DLD1 (cell line): ENCODE measurements around the gene FDPS.
"Not testable (repeated sequence)": the region's sequence is repeated elsewhere in the genome, so short reads cannot be mapped to it uniquely, and the experiment has no call there.

Experiments used
- in situ Hi-C: cut with HindIII; loops from 2 replicates; pipeline ENCODE4 v1.10.0; 2017; ENCODE audit warnings: low sequenced_read_pairs

Gene FDPS

GRCh38 chr1:155285063-155285462, 23.6 kb upstream of the FDPS start:
- in situ Hi-C loops, result no loop called here

DNA sequence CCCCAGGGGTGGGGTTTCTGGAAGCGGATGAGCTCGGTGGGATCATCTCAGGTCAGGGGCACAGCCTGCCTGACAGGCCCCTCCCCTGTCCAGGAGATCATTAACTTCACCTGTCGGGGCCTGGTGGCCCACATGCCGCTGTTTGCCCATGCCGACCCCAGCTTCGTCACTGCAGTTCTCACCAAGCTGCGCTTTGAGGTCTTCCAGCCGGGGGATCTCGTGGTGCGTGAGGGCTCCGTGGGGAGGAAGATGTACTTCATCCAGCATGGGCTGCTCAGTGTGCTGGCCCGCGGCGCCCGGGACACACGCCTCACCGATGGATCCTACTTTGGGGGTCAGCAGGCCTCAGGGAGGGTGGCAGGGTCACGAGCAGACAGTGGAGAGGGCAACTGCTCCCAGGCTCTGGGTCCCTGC, 23.0 kb upstream of the FDPS start:
- in situ Hi-C loops, result no loop called here

GRCh38 chr1:155286544-155286943, 22.1 kb upstream of the FDPS start:
- in situ Hi-C loops, result no loop called here

GRCh38 chr1:155287987-155288543, 20.6 kb upstream of the FDPS start:
- in situ Hi-C loops, result no loop called here

DNA sequence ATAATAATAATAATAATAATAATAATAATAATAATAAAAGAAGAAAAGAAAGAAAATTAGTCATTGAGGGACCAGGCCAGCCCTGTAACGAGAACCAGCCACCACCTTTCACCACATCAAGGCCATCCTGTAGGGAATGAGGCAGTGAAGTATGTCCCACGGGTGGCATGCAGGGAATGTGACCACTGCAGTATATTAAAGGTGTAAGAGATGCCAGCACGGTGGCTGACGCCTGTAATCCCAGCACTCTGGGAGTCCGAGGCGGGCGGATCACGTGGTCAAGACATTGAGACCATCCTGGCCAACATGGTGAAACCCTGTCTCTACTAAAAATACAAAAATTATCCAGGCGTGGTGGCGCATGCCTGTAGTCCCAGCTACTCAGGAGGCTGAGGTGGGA, 17.7 kb upstream of the FDPS start:
- in situ Hi-C loops, result not testable (repeated sequence)

GRCh38 chr1:155293086-155293749, 15.4 kb upstream of the FDPS start:
- in situ Hi-C loops, result no loop called here

- in situ Hi-C loops, result no loop called here
Measured at GRCh38 chr1:155294520-155295182, 14.0 kb upstream of the FDPS start.

DNA sequence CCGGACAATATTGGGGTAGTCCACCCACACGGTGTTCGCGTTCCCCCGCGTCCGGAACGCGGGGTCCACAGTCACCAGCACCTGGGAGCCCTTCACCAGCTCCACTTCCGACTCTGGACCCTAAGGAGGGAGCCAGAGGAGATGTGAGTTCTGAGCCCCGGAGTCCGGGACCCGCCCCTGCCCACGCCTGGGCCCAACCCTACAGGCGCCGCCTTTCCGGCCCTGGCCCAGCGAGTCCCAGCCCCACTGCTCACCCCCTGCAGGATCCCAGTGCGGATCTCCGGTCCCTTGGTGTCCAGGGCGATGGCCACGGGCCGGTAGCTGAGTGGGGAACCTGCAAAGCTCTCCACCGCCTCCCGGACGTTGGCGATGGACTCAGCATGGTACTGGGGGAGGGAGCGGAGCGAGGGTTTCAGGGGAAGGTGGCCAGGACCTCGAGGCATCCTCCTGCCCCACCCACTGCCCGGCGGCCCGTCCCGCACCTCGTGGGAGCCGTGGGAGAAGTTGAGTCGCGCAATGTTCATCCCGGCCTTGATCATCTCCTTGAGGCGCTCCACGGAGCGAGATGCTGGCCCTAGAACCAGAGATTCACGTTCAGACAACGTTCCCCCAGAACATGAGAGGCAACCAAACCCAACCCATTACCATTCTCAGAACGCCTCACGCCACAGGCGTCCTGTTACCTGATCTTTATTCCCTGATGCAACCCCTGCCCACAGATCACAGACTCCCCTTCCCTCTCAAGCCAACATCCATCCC, 13.3 kb upstream of the FDPS start:
- in situ Hi-C loops, result no loop called here

- in situ Hi-C loops, result no loop called here
Measured at GRCh38 chr1:155295942-155296267, 12.8 kb upstream of the FDPS start.

DNA sequence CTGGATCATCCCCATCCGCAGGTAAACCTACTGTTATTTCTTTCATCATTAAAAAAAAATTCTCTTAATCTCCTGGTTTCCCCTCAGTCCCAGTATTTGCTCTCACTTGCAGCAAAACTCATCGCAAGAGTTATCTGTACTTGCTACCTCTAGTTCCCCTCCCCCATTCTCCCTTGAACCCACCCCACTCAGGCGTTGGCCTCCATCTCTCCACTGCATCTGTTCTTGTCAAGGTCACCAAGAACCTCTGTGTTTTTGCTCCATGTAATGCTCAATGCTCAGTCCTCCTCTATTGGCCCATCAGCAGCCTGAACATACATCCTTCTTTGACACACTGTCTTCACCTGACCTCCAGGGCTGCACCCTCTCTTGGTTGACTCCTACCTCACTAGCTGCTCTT, 12.0 kb upstream of the FDPS start:
- in situ Hi-C loops, result no loop called here

GRCh38 chr1:155297384-155297783, 11.3 kb upstream of the FDPS start:
- in situ Hi-C loops, result no loop called here

DNA sequence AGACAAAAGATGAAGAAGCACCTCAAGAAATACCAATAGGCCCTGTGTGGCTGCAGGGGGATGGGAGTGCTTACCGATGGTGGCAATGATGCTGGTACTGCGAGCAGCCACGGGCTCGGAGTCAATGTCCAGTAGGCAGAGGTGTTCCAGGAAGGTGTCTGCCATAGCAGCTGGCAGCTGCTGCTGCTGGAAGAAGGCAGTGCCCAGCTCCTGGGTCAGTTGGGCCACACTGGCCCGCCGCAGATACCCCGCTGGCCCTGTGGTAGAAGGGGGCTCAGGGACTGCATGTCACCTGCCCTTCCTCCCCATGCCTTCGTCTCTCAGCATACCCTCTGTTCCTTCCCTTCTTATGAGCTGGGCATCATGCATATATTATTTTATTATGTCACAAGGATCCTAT, 8.6 kb upstream of the FDPS start:
- in situ Hi-C loops, result no loop called here

DNA sequence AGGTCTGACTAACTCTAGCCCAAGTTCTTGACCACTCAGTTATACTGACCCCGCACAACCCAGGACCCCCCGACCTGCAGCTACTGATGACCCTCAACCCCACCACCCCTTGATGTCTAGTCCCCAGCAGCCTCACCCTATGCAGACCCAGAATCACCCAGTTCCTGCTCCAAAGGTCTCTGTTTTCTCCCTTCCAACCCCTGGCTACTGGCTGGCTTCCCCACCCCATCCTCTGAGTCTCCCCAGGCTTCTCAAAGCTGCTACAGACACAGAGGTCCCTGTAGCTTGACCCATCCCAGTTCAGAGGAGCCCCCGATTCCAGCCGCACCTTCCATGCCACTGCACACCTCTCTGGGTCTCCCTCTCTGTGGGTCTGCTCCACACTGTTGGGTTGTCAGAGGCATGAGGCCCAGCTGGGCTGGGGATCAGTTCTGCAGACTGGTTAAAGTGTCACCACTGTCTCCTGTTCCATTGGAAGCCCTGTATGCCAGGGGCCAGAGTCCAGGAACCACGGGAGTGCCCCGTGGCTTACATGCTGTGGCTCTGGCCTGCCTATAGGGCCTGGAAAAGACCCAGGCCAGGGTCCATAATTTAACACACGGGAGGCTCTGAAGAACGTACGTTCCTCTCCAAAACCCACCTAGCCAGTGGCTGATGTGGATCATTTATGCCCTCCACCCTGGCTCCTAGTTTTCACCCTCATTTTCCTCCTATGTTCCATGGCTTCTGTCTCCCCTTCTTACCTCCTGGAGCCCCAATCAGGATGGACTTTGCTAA, 7.9 kb upstream of the FDPS start:
- in situ Hi-C loops, result no loop called here

- in situ Hi-C loops, result no loop called here
Measured at GRCh38 chr1:155301342-155301841, 7.3 kb upstream of the FDPS start, which contains the start of gene PKLR. Gene PKLR, minus strand, starts transcription at chr1:155301438. Its CDS starts 43 bp downstream, at chr1:155301395.

DNA sequence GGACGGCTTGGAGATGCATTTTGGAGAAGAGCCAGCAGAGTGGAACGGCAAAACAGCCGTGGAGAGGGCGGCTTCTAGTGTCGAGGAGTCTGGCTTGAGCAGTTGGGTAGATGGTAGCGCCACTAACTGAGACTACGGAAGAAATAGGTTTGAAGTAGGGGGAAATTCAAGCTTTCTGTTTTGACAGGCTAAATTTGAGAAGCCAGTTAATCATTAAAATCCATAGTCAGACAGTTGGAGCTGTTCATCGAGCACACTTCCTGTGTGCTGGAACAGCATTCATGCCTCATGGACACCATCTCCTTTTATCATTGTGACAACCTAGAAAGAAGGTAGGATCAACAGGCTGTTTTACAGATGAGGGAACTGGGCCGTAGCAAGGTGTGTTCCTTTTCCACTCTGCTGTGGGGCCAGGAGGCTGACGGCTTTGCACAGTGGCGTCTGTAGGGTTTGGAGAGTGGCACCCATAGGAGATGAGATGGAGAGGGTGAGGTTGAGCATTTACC, 4.1 kb upstream of the FDPS start:
- in situ Hi-C loops, result no loop called here

- in situ Hi-C loops, result no loop called here
Measured at GRCh38 chr1:155305881-155306391, 2.7 kb upstream of the FDPS start.

DNA sequence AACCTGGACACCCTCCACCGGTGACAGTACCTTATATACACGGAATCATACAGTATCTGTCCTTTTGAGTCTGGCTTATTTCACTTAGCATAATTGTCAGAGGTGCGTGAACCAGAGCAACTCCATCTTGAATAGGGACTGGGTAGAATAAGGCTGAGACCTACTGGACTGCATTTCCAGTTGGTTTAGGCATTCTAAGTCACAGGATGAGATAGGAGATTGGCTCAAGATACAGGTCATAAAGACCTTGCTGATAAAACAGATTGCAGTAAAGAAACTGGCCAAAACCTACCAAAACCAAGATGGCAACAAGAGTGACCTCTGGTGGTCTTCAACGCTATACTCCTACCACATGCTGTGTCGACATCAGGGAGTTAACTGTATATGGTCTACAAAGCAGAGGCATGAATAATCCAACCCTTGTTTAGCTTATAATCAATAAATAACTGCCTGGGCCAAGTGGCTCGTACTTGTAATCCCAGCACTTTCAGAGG, 1.4 kb upstream of the FDPS start:
- in situ Hi-C loops, result no loop called here

- in situ Hi-C loops, result no loop called here
Measured at GRCh38 chr1:155309423-155310021, 856 bp downstream of the FDPS start.

DNA sequence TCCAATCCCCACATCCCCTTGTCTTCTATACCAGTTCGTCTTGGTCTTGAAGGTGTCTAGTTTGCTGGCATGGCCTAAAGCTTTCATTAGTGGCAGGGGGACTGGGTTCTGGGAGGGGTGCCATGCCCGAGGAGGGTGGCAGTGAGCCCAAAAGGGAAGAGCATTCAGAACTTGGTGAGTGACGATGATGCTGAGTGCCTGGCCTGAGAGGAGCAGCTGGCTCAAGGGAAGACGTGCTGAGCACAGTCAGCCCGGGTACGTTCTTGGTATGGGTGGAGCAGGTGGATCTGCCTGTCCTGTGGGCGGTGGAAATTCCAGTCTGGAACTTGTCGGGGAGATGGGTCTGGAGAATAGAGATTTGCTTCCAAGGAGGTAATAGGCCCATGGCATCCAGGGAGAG, 4.6 kb downstream of the FDPS start:
- in situ Hi-C loops, result no loop called here

GRCh38 chr1:155316922-155317321, 8.3 kb downstream of the FDPS start:
- in situ Hi-C loops, result no loop called here
